ENCODE results near the gene PDHX. TPM values are rescaled to one million over a fixed set of nuclear protein-coding genes. Genes with fewer than 3 reads are reported as not detected.

PDHX gene
- 10 to 100 TPM; 18.0 to 30.5 (median 26.2) TPM for total RNA-seq

DNA sequence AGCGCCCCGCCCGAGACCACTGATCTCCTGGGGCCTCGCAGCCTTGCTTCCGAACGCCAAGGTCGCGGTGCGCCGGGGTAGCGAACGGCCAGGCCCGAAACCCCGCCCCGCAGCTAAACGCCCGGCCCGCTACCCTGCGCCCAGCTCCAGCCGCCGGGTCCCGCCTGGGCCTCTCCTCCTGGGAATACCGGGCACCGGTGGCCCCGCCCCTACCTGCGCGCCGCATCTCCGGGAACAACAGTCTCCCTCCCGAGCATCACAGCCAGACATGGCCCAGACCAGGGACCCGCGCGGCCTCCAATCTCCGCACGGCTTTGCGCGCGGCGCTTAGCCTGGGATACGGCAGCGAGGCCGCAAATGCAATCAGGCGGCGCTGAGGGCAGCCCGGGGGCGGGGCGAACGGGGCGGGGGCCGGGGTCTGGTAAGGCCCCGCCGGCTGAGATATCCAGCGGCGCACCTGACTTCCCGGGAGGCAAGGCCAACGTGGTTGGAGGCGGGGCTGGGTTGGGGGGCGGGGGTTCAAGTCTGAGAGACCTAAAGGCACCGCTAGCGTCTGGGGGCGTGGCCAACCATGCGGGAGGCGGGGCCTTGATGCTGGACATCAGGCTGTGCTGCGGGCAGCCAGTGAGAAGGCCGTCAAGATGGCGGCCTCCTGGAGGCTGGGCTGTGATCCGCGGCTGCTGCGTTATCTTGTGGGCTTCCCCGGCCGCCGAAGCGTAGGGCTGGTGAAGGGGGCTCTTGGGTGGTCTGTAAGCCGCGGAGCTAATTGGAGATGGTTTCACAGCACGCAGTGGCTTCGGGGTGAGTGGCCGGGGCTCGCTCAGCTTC is at the start of gene PDHX, which contains the start of gene APIP:
PDHX (plus strand) TSS at position 604 of the 828 bp plus-strand sequence; CDS start at position 642, 38 bp downstream.
APIP (minus strand) TSS at position 365 of the 828 bp plus-strand sequence; CDS start at position 270, 95 bp downstream.
- peak in 1 of 2 donors; percentile 89 for TF ChIP-seq POLR2A (IDR thresholded peaks at IDR 0.05)
- TF ChIP-seq, protein P1, sequence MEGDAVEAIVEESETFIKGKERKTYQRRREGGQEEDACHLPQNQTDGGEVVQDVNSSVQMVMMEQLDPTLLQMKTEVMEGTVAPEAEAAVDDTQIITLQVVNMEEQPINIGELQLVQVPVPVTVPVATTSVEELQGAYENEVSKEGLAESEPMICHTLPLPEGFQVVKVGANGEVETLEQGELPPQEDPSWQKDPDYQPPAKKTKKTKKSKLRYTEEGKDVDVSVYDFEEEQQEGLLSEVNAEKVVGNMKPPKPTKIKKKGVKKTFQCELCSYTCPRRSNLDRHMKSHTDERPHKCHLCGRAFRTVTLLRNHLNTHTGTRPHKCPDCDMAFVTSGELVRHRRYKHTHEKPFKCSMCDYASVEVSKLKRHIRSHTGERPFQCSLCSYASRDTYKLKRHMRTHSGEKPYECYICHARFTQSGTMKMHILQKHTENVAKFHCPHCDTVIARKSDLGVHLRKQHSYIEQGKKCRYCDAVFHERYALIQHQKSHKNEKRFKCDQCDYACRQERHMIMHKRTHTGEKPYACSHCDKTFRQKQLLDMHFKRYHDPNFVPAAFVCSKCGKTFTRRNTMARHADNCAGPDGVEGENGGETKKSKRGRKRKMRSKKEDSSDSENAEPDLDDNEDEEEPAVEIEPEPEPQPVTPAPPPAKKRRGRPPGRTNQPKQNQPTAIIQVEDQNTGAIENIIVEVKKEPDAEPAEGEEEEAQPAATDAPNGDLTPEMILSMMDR (IDR thresholded peaks at IDR 0.05): no peak
- DNase-seq (ENCODE audit: low spot score in 2 of 2): peak; percentile 96 to 99
- intact Hi-C loops (cut with DNase I; ENCODE audit: low total_unique reads): no loop called here
- peak within 1 kb of the TSS; percentile 87 for H3K4me3 ChIP-seq (ENCODE audit: low read depth, poor library complexity, severe bottlenecking)
- 0% methylated on average over 37 to 41 of the region's 79 CpGs for WGBS, 2 donors

DNA sequence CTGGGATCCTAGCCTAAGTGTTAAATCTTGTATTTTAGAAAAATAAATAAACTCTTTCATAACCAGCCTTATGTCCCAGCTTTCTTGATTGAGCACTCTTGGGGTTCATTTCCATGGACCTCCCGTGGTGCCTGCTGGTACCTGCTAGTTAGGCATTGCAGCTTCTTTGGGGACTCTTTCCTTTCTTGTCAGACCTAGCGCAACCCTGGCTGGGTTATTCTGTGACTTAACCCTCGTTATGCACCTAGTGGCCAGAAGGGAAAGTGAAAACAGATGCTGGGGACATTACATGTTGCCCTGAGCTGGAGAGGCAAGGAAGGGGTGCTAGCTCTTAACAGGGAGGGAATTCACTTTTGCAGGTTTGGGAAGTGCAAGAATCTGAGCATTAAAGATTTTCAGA is 47.0 kb upstream of the PDHX start:
- no peak overlapping the region for H3K4me3 ChIP-seq (ENCODE audit: low read depth, poor library complexity, severe bottlenecking)
- intact Hi-C loops (cut with DNase I; ENCODE audit: low total_unique reads): no loop called here
- 80 to 83% methylated on average over 3 of the region's 3 CpGs for WGBS, 2 donors
- TF ChIP-seq, protein P1 (IDR thresholded peaks at IDR 0.05): no peak
- TF ChIP-seq POLR2A (IDR thresholded peaks at IDR 0.05): no peak
- DNase-seq (ENCODE audit: low spot score in 2 of 2): no peak

DNA sequence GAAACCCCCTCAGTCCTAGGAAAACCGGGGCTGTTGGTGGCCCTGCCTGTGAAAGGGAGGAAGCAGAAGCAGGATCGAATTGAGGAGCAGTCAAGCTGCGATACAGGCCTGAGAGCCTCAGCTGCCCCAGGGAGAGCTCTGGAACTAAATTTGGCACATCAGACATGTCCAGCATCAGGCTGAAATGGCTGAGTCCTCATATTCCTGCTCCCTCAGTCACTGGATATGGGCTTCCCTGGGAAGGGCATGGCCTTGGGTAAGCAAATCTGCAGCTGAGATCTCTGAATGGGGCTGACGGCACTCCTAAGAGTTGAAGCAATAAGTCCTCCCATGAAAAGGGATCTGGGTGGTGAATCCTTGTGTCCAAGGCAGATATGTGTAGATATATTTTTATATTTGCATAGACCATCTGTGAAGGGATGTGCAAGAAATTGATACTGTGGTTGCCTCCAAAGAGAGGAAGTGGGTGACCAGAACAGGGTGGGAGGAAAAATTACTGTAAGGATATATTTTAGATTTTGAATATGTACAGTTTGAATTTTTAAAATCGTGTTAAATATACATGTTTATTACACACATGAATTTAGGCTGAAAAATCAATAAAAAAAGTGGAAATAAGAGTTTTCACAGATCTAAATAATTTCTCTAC is 45.7 kb upstream of the PDHX start:
- intact Hi-C loops (cut with DNase I; ENCODE audit: low total_unique reads): no loop called here
- TF ChIP-seq, protein P1 (IDR thresholded peaks at IDR 0.05): no peak
- no peak for TF ChIP-seq POLR2A (IDR thresholded peaks at IDR 0.05)
- WGBS, 2 donors: 84 to 94% methylated on average over 5 of the region's 5 CpGs
- H3K4me3 ChIP-seq (ENCODE audit: low read depth, poor library complexity, severe bottlenecking): no peak overlapping the region
- no peak for DNase-seq (ENCODE audit: low spot score in 2 of 2)

DNA sequence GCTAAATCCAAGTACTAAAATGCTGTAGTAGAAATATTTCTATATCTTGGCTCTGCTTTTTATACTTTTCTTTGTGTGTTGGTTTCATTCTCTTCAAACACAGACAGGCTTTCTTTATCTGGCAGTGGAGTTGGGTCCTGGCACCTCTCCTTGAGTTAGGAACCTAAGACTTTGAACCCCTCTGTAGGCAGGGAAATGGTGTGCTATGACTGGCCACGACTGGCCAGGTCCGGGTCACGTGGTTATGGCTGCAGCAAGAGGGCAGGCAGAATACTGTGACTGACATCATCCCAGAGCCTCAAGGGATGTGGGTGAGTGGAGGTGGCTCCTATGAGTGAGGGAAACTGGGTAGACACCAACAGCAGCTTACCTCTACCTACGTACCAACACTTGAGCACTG is 42.2 kb upstream of the PDHX start:
- DNase-seq (ENCODE audit: low spot score in 2 of 2): no peak
- 95 to 99% methylated on average over 4 of the region's 4 CpGs for WGBS, 2 donors
- no peak for TF ChIP-seq POLR2A (IDR thresholded peaks at IDR 0.05)
- TF ChIP-seq, protein P1 (IDR thresholded peaks at IDR 0.05): no peak

DNA sequence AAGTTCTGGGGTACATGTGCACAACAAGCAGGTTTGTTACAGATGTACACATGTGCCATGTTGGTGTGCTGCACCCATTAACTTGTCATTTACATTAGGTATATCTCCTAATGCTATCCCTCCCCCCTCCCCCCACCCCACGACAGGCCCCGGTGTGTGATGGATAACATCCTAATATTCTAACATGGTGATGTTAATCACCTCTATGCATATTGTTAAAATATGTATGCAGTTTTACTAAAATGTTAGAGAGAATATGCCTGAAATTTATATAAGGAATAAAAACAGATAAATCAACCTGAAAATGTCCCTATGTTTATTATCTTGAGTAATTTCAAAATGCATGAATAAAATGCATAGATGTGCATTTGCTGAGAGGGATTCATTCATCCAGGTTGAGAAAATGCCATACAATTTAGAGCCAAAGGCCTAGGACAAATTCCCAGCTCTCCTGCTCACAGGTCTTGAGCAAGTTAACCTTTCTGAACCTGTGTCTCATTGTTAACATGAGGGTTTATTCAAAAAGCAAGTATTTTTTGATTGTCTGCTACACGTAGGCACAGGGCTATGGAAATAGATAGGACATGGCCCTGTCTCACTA is 38.9 kb upstream of the PDHX start:
- no peak overlapping the region for H3K4me3 ChIP-seq (ENCODE audit: low read depth, poor library complexity, severe bottlenecking)
- intact Hi-C loops (cut with DNase I; ENCODE audit: low total_unique reads): no loop called here
- DNase-seq (ENCODE audit: low spot score in 2 of 2): no peak
- WGBS, 2 donors: 88 to 95% methylated on average over 3 of the region's 3 CpGs
- no peak for TF ChIP-seq POLR2A (IDR thresholded peaks at IDR 0.05)
- TF ChIP-seq, protein P1 (IDR thresholded peaks at IDR 0.05): no peak

More for the DNA sequence above, 42.2 kb upstream of the PDHX start:
- no peak overlapping the region for H3K4me3 ChIP-seq (ENCODE audit: low read depth, poor library complexity, severe bottlenecking)
- intact Hi-C loops (cut with DNase I; ENCODE audit: low total_unique reads): no loop called here
